D721Med (cell line): ENCODE data around the gene MAPK8IP3.
"Not testable (repeated sequence)": the region's sequence is repeated elsewhere in the genome, so short reads cannot be mapped to it uniquely, and the experiment has no call there.

Experiments
- DNase-seq: peaks from one replicate; pipeline ENCODE4 v3.0.0; 2011; ENCODE audit warnings: low spot score; ENCODE audit not compliant: insufficient read length
- FAIRE-seq: peaks from 2 replicates; lab custom pipeline; 2011; peaks lifted over from hg19 to GRCh38; lab: Jason Lieb, UNC
- TF ChIP-seq, protein P1 (sequence below): IDR thresholded peaks from 2 replicates; pipeline ENCODE4 v1.5.1; 2012; ENCODE audit warnings: mild to moderate bottlenecking, control low read depth; ENCODE audit not compliant: insufficient read depth; ENCODE audit errors: missing control alignments

The MAPK8IP3 gene

DNA sequence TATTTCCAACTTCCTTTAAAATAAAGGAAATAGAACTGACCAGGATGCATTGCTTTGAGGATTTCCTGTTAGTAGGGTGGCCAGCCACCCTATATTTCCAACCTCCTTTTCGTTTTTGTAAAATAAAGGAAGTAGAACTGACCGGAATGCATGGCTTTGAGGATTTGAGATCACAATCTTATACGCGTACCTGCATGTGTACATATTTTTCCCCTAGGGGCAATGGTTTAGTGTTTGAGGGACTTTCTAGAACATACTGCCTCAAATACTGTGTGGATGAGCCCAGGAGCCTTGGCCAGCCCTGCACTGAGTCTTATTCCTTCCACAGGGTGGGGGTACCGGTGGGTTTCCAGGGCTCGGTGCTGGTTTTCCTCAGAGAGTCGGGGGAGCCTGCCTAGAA, 25.6 kb downstream of the MAPK8IP3 start:
- DNase-seq: no peak
- TF ChIP-seq, protein P1, sequence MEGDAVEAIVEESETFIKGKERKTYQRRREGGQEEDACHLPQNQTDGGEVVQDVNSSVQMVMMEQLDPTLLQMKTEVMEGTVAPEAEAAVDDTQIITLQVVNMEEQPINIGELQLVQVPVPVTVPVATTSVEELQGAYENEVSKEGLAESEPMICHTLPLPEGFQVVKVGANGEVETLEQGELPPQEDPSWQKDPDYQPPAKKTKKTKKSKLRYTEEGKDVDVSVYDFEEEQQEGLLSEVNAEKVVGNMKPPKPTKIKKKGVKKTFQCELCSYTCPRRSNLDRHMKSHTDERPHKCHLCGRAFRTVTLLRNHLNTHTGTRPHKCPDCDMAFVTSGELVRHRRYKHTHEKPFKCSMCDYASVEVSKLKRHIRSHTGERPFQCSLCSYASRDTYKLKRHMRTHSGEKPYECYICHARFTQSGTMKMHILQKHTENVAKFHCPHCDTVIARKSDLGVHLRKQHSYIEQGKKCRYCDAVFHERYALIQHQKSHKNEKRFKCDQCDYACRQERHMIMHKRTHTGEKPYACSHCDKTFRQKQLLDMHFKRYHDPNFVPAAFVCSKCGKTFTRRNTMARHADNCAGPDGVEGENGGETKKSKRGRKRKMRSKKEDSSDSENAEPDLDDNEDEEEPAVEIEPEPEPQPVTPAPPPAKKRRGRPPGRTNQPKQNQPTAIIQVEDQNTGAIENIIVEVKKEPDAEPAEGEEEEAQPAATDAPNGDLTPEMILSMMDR: no peak
- FAIRE-seq: no peak

DNA sequence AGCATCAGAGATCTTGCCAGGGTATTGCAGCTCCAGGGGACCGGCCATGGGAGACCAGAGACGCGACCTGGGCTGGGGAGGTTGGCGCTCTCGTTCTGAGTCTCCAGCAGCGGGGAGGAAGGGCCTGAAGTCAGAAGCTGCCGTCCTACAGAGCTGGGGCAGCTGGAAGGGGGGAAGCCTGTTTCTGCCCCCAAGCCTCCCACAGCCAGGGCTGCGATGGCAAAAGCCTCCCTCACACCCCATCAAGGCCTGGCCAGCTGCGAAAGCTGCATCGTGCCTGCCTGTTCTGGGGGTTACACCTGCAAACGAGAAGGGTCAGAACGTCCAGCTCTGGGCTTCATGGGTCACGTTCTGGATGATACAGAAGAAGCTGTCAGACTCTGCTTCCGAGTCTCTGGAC, 26.1 kb downstream of the MAPK8IP3 start:
- DNase-seq (no peak), FAIRE-seq (no peak)
- TF ChIP-seq, protein P1: no peak

DNA sequence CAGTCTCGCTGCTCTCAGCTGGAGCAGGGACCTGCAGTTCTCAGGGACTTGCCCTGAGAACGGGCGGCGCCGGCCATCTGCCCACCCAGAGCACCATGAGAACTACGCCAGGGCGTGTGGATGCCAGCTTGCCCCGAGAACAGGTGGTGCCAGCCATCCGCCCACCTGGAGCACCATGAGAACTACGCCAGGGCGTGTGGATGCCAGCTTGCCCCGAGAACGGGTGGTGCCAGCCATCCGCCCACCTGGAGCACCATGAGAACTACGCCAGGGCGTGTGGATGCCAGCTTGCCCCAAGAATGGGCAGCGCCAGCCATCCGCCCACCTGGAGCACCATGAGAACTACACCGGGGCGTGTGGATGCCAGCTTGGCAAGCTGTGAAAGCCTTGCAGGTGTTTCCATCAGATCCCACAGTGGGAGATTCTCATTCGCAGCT, 26.6 kb downstream of the MAPK8IP3 start:
- FAIRE-seq, DNase-seq: not testable (repeated sequence)

DNA sequence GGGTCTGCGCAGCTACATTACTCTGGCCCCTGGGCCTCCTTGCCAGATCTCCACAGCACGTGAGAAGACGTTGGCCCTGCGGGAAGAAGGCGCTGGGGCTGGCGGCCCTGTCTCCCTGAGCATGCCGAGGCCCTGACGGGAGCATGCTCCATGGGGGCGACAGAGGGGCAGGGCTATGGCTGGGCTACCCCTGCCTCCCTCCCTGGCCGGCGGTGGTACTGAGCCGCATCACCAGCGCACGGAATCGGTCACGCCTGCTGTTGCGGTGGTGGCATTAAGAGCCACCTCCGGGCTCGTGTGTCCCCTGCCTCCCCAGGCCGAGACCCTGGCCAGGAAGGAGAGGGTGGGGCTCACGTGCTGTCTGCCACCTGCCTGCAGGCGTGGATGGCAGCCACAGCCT, 28.1 kb downstream of the MAPK8IP3 start:
- DNase-seq (no peak), FAIRE-seq (no peak)
- TF ChIP-seq, protein P1: no peak

DNA sequence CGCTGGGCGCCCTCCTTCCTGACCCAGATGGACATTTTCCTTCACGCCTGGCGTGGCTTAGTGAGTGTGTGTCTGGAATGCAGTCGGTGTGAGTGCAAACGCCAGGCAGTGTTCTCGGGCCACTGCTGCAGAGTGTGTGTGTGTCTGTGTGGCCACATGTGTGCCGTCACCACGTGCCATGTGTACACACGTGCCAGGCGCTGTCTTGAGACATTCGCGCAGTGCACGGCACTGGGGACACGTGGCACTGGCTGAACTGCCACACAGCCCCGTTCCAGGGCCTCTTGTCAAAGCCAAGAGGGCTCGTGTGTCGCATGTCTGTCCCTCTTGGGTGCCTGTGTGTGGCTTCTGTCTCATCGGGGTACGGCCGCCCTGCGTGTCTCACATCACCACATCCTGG, 28.8 kb downstream of the MAPK8IP3 start:
- TF ChIP-seq, protein P1: no peak
- no peak for DNase-seq
- FAIRE-seq: no peak

DNA sequence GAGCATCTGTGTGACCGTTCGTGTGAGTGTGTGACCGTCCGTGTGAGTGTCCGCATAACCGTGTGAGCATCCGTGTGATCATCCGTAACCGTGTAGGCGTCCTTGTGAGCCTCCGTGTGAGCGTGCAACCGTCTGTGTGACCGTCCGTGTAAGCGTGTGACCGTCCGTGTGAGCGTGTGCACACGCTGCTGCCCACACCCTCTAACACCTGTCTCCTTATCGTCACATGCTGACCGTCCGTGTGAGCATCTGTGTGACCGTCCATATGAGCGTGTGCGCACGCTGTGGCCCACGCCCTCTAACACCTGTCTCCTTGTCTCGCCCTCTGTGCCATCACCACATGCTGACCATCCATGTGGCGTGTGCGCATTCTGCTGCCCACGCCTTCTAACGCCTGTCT, 34.2 kb downstream of the MAPK8IP3 start:
- DNase-seq (no peak), FAIRE-seq (no peak)
- TF ChIP-seq, protein P1: no peak

DNA sequence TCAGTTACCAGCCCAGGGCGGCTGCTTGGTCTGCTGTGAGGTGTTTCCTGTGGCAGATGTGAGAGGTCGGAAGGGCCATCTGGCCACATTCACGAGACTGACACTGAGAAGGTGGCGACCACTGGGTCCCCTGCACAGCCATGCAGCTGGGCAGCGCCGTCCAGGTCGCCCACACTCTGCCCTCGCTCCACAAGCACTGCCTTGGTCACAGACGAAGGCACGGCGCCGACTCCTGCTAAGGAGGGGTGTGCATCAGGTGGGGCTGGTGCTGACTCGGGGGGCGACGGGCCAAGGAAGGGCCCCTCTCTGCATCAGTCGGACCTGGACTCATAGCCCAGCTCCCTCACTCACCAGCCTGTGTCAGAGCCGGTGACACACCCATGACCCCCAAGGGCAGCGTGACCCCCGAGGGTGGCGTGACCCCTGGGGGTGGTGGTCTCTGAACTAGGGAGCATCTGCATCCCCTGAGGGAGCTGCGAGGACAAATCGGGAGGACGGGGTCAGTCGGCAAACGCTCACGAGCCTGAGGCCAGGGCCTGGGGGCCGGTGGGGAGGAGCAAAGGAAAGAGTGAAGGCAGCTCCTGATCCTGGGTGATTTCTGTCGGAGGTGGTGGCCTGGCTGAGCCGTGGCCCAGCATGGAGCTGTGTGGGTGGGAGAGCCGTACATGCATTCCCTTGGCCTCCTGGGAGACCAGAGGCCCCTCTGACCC, 34.9 kb downstream of the MAPK8IP3 start:
- no peak for DNase-seq
- no peak for FAIRE-seq
- TF ChIP-seq, protein P1: no peak
